SJCRH30 (cell line): ENCODE measurements around the gene HCST. TPM values are rescaled to one million over a fixed set of nuclear protein-coding genes. Genes with fewer than 3 reads are reported as not detected.
A peak's percentile ranks its signal among the peaks of the same experiment; 100 is the strongest.

Experiments used
- DNase-seq, 2 experiments: peaks; one replicate each; pipeline ENCODE4 v3.0.0-alpha.2; 2015 to 2020
- H3K27ac ChIP-seq: fragments of 250-450 bp; sonication (Bioruptor Pico); 2 replicates; pipeline ENCODE4 v1.5.1; 2020; ENCODE audit warnings: mild to moderate bottlenecking, moderate library complexity
- H3K27me3 ChIP-seq: fragments of 250-450 bp; sonication (Bioruptor Pico); 2 replicates; pipeline ENCODE4 v1.5.1; 2020; ENCODE audit warnings: mild to moderate bottlenecking, moderate library complexity
- H3K36me3 ChIP-seq: fragments of 250-450 bp; sonication (Bioruptor Pico); 2 replicates; pipeline ENCODE4 v1.5.1; 2020; ENCODE audit warnings: mild to moderate bottlenecking, moderate library complexity
- H3K4me1 ChIP-seq: fragments of 250-450 bp; sonication (Bioruptor Pico); 2 replicates; pipeline ENCODE4 v1.5.1; 2020; ENCODE audit warnings: mild to moderate bottlenecking, moderate library complexity
- H3K4me3 ChIP-seq: fragments of 250-450 bp; sonication (Bioruptor Pico); 2 replicates; pipeline ENCODE4 v1.5.1; 2020; ENCODE audit warnings: mild to moderate bottlenecking, moderate library complexity
- H3K9me3 ChIP-seq: fragments of 250-450 bp; sonication (Bioruptor Pico); replicated peaks from 2 replicates; pipeline ENCODE4 v1.5.1; 2020; ENCODE audit warnings: mild to moderate bottlenecking, moderate library complexity
- total RNA-seq: library from RNA; depleted of rRNA; stranded (reverse); fragments of >200 nt; shearing (Covaris generic); gene quantifications from 2 replicates; pipeline ENCODE4 v1.2.3, GENCODE V29; 2014

HCST gene
- total RNA-seq, 1 experiment from 2014 or later, result not detected

DNA sequence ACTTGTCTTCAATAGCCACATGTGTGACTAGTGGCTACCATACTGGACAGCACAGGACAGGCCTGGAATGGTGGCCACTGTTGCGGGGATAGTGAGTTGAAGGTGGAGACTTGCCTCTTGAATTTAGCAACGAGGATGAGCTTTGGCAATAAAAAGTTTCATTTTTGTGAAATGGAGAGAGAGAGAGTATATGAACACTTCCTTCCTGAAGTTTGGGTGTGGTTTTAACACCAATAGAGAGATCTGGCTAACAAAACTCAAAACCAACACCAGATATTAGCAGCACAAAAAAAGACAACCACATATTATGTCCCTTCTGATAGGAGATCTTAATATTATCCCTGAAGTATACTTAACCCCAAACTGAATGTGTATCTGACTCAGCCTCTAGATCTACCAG, 27.5 kb downstream of the HCST start:
- Histone ChIP-seq H3K27ac (no peak overlapping the region), H3K27me3 (no peaks in the 10 kb centered on the region), H3K4me3 (no peak overlapping the region), H3K4me1 (0 out of 2 replicates have a peak, but pooled peaks cover 3% of the 10 kb centered on the region), H3K9me3 (no peaks in the 10 kb centered on the region), H3K36me3 (no peaks in the 10 kb centered on the region)
- DNase-seq, result no peak

GRCh38 chr19:35931161-35931873, 29.0 kb downstream of the HCST start:
- peak; percentile 100 for DNase-seq
- 0 out of 2 replicates have a peak, but pooled peaks cover 3% of the 10 kb centered on the region for H3K4me1 ChIP-seq

DNA sequence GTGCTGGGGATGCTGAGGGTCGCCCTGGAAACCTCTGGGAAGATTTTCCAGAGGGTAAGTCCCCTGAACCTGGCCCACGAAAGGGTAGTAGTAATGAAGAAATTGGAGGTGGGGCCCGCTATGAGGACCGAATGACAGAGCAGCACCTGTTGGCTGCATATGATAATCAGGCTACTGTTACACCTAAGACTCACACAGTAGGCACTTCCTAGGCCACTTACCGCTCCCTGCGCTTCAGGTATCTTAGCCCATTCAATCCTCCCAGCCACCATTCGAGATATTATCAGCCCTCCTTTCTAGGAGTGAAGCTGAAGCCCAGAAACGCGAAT, 29.5 kb downstream of the HCST start:
- Histone ChIP-seq H3K36me3 (no peaks in the 10 kb centered on the region), H3K4me1 (peaks cover 6% of the 10 kb centered on the region; the same call in 1 of the 2 replicates), H3K4me3 (no peak overlapping the region), H3K27ac (no peak overlapping the region), H3K27me3 (no peaks in the 10 kb centered on the region), H3K9me3 (no peaks in the 10 kb centered on the region)
- no peak for DNase-seq

More at GRCh38 chr19:35931161-35931873, 29.0 kb downstream of the HCST start:
- H3K9me3 ChIP-seq, result no peaks in the 10 kb centered on the region
- no peak overlapping the region for H3K27ac ChIP-seq
- H3K27me3 ChIP-seq, result no peaks in the 10 kb centered on the region
- peak overlapping the region; percentile 30 for H3K4me3 ChIP-seq
- no peaks in the 10 kb centered on the region for H3K36me3 ChIP-seq

DNA sequence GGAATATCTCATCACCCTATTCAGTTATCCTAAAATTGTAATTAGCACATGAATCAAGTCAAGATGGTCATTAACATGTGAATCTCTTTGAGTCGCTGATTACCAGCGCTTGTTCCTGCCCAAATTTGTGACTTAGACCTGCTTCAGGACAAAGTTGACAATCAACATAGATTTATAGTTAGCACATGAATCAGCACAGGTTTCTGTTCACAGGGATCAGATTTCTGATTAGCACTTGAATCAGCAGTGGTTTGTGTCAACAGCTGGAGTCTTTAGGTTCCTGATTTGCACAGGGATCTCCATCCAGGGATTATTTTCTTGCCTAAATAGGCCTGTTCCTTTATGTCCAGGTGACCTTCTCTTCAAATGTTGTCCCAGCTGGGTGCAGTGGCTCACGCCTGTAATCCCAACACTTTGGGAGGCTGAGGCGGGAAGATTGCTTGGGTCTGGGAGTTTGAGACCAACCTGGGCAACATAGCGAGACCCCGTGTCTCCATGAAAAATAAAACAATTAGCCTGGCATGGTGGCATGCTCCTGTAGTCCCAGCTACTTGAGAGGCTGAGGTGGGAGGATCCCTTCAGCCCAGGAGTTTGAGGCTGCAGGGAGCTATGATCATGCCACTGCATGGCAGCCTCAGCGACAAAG, 30.1 kb downstream of the HCST start:
- H3K9me3 ChIP-seq, result no peaks in the 10 kb centered on the region
- no peak for DNase-seq
- no peak overlapping the region for H3K4me3 ChIP-seq
- H3K36me3 ChIP-seq, result no peaks in the 10 kb centered on the region
- no peaks in the 10 kb centered on the region for H3K27me3 ChIP-seq
- H3K4me1 ChIP-seq, result peaks cover 11% of the 10 kb centered on the region; the same call in 1 of the 2 replicates
- no peak overlapping the region for H3K27ac ChIP-seq

DNA sequence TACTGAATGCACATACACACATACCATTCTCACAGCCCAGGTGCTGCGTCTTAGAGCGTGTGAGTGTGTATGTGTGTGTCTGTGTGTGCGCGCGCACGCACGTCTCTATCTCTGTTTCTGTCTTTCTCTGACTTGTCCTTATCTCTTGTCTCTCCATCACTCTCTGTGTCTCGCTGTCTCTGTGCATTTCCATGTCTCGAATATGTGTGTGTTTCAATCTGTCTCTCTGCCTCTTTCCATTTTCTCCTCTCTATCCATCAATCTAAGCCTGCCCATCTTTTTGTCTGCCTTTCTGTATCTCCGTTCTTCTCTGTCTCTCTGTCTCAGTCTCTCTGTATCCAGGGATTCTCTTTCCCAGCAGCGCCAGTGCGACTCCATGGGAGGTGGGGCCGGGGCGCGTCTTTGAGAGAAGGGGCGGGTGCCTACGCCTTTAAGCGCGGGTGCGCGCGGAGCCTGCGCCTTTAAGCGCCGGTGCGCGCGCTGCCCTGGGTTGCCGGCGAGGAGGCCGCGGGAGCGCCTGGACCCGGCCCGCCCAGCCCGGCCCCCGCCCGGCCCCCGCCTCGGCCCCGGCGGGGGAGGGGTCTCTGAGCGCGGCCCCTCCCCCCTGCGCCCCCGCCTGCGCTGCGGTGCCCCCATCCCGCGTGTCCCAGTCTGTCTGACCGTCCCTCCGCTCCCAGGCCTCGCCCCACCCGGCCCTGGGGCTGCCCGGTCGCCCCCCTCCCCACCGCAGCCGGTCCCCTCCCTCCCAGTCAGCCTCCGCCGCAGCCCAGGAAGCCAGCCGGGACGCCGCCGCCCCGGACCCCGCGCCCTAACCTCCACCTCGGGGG, 33.8 kb downstream of the HCST start, which contains the start of gene LRFN3:
Gene LRFN3 (plus strand): TSS at position 464 of the 827 bp plus-strand sequence. CDS start 3,052 bp downstream, outside the sequence.
- H3K27me3 ChIP-seq, result no peaks in the 10 kb centered on the region
- H3K36me3 ChIP-seq, result no peaks in the 10 kb centered on the region
- no peaks in the 10 kb centered on the region for H3K9me3 ChIP-seq
- no peak within 1 kb of the TSS for H3K27ac ChIP-seq
- peaks cover 7% of the 10 kb centered on the region; the same call in 1 of the 2 replicates for H3K4me1 ChIP-seq
- H3K4me3 ChIP-seq, result peak within 1 kb of the TSS; percentile 61
- peak; percentile 80 to 87 for DNase-seq

- no peaks in the 10 kb centered on the region for H3K36me3 ChIP-seq
- H3K27ac ChIP-seq, result no peak overlapping the region
- no peak for DNase-seq
Observed at GRCh38 chr19:35936738-35937268, 34.5 kb downstream of the HCST start.

DNA sequence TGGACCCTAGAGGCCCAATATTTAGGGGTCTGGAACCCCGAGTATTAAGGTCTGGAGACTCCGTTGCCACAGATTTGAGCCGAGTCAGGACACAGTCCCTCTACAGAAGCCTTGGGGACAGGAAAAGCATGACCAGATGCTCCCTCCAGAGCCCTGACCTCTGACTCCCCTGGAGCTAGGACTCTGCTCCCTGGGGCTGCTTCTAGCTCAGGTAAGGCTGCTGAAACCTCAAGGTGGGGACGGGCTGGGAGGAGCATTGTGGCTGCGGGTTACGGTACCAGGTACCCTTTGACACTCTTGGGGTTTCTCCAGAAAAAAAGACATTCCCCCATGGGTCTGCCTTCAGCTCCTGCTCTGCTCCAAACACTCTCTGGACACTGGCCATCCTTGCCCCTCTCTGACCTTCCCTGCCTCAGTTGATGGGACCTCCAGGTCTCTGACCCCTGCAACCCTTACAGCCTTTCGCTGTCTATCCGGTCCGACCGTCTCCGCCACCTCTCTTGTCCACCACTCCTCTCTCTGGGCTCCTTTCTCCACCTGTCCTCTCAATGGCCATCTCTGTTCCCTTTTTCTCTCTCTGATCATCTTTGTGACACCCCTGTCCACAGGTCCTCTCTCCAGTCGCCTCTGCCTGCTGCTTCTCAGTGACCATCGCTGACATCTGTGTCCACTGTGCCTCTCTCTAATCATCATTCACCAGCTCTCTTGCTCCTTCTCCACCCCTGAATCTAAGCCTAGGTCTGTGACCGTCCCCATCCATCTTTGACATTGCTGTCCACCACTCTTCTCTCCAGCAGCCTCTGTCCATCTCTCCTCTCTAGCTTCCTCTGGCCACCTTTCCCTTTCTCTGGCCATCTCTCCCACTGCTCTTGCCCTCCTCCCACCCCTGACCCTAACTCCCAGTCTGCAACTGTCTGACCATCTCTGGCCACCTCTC, 35.3 kb downstream of the HCST start:
- H3K36me3 ChIP-seq, result no peaks in the 10 kb centered on the region
- peak overlapping the region; percentile 61; the same call in 1 of the 2 replicates for H3K4me3 ChIP-seq
- peaks cover 7% of the 10 kb centered on the region; the same call in 1 of the 2 replicates for H3K4me1 ChIP-seq
- DNase-seq, result no peak
- no peaks in the 10 kb centered on the region for H3K27me3 ChIP-seq
- no peaks in the 10 kb centered on the region for H3K9me3 ChIP-seq
- no peak overlapping the region for H3K27ac ChIP-seq

More at GRCh38 chr19:35936738-35937268, 34.5 kb downstream of the HCST start:
- no peaks in the 10 kb centered on the region for H3K9me3 ChIP-seq
- no peaks in the 10 kb centered on the region for H3K27me3 ChIP-seq
- H3K4me3 ChIP-seq, result peak overlapping the region; percentile 61
- H3K4me1 ChIP-seq, result peaks cover 7% of the 10 kb centered on the region; the same call in 1 of the 2 replicates

DNA sequence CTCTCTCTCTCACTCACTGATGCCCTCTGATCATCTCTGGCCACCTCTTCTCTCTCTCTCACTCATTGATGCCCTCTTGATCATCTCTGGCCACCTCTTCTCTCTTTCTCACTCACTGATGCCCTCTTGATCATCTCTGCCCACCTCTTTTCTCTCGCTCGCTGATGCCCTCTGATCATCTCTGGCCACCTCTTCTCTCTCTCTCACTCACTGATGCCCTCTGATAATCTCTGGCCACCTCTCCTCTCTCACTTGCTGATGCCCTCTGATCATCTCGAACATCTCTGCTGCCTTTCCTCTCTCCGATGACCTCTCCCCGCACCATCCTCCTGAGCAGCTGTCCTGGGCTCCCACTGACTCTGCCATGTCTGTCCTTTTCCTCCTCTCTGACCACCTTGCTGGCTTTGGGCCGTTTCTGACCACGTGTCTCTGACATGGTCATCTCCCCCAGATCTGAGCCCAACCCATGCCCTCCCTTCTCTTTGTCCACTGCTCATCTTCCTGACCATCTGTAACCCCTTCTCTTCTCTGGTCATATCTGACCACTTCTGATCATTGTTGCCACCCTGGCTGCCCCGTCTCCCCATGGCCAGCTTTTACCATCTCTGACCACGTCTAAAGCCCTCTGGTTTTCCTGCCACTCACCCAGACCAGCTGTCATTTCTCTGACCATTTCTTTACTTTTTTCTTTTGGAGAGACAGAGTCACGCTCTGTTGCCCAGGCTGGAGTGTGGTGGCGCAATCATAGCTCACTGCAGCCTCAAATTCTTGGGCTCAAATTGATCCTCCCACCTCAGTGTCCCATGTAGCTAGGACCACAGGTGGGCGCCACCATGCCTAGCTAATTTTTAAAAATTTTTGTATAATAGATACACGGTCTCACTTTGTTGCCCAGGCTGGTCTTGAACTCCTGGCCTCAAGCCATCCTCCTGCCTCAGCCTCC, 36.2 kb downstream of the HCST start:
- Histone ChIP-seq H3K36me3 (no peaks in the 10 kb centered on the region), H3K4me3 (no peak overlapping the region), H3K4me1 (peaks cover 7% of the 10 kb centered on the region; the same call in 1 of the 2 replicates), H3K27me3 (no peaks in the 10 kb centered on the region), H3K27ac (no peak overlapping the region), H3K9me3 (no peaks in the 10 kb centered on the region)
- no peak for DNase-seq

- H3K27me3 ChIP-seq, result no peaks in the 10 kb centered on the region
- peaks cover 7% of the 10 kb centered on the region; the same call in 1 of the 2 replicates for H3K4me1 ChIP-seq
- no peak overlapping the region for H3K27ac ChIP-seq
- H3K9me3 ChIP-seq, result no peaks in the 10 kb centered on the region
- H3K36me3 ChIP-seq, result no peaks in the 10 kb centered on the region
- no peak overlapping the region for H3K4me3 ChIP-seq
- no peak for DNase-seq
Observed at GRCh38 chr19:35939307-35940077, 37.2 kb downstream of the HCST start.

DNA sequence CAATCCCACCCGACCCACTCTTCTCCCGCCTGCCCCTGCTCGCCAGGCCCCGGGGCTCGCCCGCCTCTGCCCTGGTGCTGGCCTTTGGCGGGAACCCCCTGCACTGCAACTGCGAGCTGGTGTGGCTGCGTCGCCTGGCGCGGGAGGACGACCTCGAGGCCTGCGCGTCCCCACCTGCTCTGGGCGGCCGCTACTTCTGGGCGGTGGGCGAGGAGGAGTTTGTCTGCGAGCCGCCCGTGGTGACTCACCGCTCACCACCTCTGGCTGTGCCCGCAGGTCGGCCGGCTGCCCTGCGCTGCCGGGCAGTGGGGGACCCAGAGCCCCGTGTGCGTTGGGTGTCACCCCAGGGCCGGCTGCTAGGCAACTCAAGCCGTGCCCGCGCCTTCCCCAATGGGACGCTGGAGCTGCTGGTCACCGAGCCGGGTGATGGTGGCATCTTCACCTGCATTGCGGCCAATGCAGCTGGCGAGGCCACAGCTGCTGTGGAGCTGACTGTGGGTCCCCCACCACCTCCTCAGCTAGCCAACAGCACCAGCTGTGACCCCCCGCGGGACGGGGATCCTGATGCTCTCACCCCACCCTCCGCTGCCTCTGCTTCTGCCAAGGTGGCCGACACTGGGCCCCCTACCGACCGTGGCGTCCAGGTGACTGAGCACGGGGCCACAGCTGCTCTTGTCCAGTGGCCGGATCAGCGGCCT, 37.9 kb downstream of the HCST start:
- no peak for DNase-seq
- H3K27me3 ChIP-seq, result no peaks in the 10 kb centered on the region
- peaks cover 7% of the 10 kb centered on the region; the same call in 1 of the 2 replicates for H3K4me1 ChIP-seq
- H3K4me3 ChIP-seq, result no peak overlapping the region
- no peaks in the 10 kb centered on the region for H3K36me3 ChIP-seq
- H3K27ac ChIP-seq, result no peak overlapping the region
- no peaks in the 10 kb centered on the region for H3K9me3 ChIP-seq

DNA sequence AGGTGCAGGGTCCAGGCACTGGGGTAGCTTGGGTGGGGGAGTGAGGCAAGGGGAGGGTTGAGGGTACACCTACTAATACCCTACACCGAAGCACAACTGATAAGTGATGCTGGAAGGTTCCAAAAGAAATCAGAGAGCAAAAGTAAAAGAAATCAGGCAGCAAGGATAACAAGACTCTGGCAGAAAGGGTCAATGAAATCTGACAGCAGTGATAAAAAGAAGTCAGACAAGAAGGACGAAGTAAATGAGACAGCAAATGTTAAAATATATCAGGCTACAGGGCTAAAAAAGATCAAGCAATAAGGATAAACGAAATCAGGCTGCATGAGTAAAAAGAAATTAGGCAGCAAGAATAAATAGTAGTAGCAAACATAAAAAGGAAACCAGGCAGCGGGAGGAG, 38.5 kb downstream of the HCST start:
- Histone ChIP-seq H3K27ac (no peak overlapping the region), H3K27me3 (no peaks in the 10 kb centered on the region)

DNA sequence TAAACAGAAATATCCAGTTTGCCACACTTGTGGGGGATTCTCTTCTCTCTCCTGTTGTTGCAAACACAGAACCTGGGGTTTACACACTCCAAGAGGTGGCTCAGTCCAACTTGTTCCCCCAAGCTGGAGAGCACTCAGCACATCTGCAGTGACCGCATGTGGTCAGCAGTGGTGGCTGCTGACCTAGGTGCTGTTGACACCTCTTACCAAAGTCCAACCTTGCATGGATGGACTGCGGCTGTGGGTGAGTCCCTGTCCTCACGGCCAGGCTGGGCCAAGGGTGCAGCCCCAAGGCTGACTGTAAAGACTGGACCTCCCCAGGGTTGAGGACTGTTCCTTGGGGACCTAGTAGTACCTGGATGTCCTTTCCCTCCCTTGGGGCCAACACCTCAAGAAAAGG, 39.9 kb downstream of the HCST start:
- Histone ChIP-seq H3K4me1 (peaks cover under 1% of the 10 kb centered on the region; the same call in 1 of the 2 replicates), H3K4me3 (no peak overlapping the region), H3K27me3 (no peaks in the 10 kb centered on the region), H3K9me3 (no peaks in the 10 kb centered on the region), H3K27ac (no peak overlapping the region), H3K36me3 (no peaks in the 10 kb centered on the region)
- DNase-seq, result no peak

More for the DNA sequence above, 38.5 kb downstream of the HCST start:
- Histone ChIP-seq H3K9me3 (no peaks in the 10 kb centered on the region), H3K36me3 (no peaks in the 10 kb centered on the region), H3K4me1 (peaks cover 7% of the 10 kb centered on the region; the same call in 1 of the 2 replicates), H3K4me3 (no peak overlapping the region)
- no peak for DNase-seq
